Caco-2 (cell line): Measurements from ENCODE around the gene NCAPD3. TPM values are rescaled to one million over a fixed set of nuclear protein-coding genes. Genes with fewer than 3 reads are reported as not detected.

Source experiments
- Bru-seq: library from RNA; stranded (reverse); fragments of 400-500 nt; gene quantifications from one replicate; lab custom pipeline; 2021; lab: Mats Ljungman, UMichigan
- BruChase-seq, 2 experiments: library from RNA; stranded (reverse); fragments of 400-500 nt; gene quantifications; one replicate each; lab custom pipeline; 2021; lab: Mats Ljungman, UMichigan
- BruUV-seq: library from RNA; stranded (reverse); fragments of 400-500 nt; replicated peaks from 2 replicates; lab custom pipeline; 2021; lab: Mats Ljungman, UMichigan
- CTCF ChIA-PET: fragments of 300-600 bp; sonication (Branson Sonifier 250); formaldehyde crosslinking; loops from one replicate; lab custom pipeline; 2022; ENCODE audit warnings: antibody characterized with exemption; lab: Charles Lee
- POLR2A ChIA-PET: fragments of 300-600 bp; sonication (Branson Sonifier 250); formaldehyde crosslinking; loops from one replicate; lab custom pipeline; 2022; ENCODE audit warnings: antibody characterized with exemption; lab: Charles Lee
- DNase-seq, 2 experiments: peaks; one replicate each; pipeline versions ENCODE4 v3.0.0 to v3.0.0-alpha.2; 2020 to 2022
- H3K27me3 ChIP-seq: replicated peaks from 2 replicates; pipeline ENCODE4 v1.6.0; 2011; ENCODE audit warnings: low read length; ENCODE audit not compliant: control insufficient read depth, insufficient read depth
- H3K36me3 ChIP-seq: 2 replicates; pipeline ENCODE4 v1.5.1; 2011; ENCODE audit warnings: low read length; ENCODE audit not compliant: control insufficient read depth, insufficient read depth
- H3K4me1 ChIP-seq: fragments of 250-450 bp; sonication (Bioruptor Pico); 2 replicates; pipeline ENCODE4 v1.5.1; 2020; ENCODE audit warnings: mild to moderate bottlenecking
- H3K4me3 ChIP-seq: 2 replicates; pipeline ENCODE4 v1.5.1; 2011; ENCODE audit warnings: low read depth, mild to moderate bottlenecking, control low read depth, low read length
- H3K9me3 ChIP-seq: fragments of 250-450 bp; sonication (Bioruptor Pico); 2 replicates; pipeline ENCODE4 v1.5.1; 2020; ENCODE audit warnings: mild to moderate bottlenecking, moderate library complexity
- H3K27ac Mint-ChIP-seq: one replicate; pipeline ENCODE4 v1.8.0; 2022; ENCODE audit warnings: mixed read lengths; ENCODE audit not compliant: unreplicated experiment
- H3K27me3 Mint-ChIP-seq: one replicate; pipeline ENCODE4 v1.8.0; 2022; ENCODE audit warnings: mixed read lengths; ENCODE audit not compliant: insufficient read depth, unreplicated experiment
- H3K36me3 Mint-ChIP-seq: one replicate; pipeline ENCODE4 v1.8.0; 2022; ENCODE audit warnings: mild to moderate bottlenecking, mixed read lengths; ENCODE audit not compliant: insufficient read depth, unreplicated experiment
- H3K4me1 Mint-ChIP-seq: one replicate; pipeline ENCODE4 v1.8.0; 2022; ENCODE audit warnings: low read depth, mixed read lengths; ENCODE audit not compliant: unreplicated experiment
- H3K4me3 Mint-ChIP-seq: one replicate; pipeline ENCODE4 v1.8.0; 2022; ENCODE audit warnings: mild to moderate bottlenecking, moderate library complexity, mixed read lengths; ENCODE audit not compliant: unreplicated experiment
- H3K9me3 Mint-ChIP-seq: one replicate; pipeline ENCODE4 v1.8.0; 2022; ENCODE audit warnings: mixed read lengths; ENCODE audit not compliant: unreplicated experiment
- CTCF ChIP-seq, 2 experiments: fragments of 200-600 bp in 1 of 2; IDR thresholded peaks; 1 replicate in 1 of 2; 2 replicates in 1 of 2; pipeline versions ENCODE4 v1.5.1 to v1.8.0; 2011 to 2022; ENCODE audit warnings: antibody characterized with exemption in 1 of 2, control low read depth in 1 of 2, inconsistent platforms in 1 of 2, low read depth in 1 of 2, low read length in 1 of 2, mild to moderate bottlenecking in 1 of 2, moderate library complexity in 1 of 2; ENCODE audit not compliant: insufficient read depth in 1 of 2, severe bottlenecking in 1 of 2, unreplicated experiment in 1 of 2
- intact Hi-C: fragments of 100-400 bp; cut with micrococcal nuclease; formaldehyde crosslinking; loops from one replicate; pipeline ENCODE4 v1.10.0; 2022; ENCODE audit not compliant: unreplicated experiment
- long read RNA-seq: library from polyadenylated mRNA; stranded (forward); transcript quantifications from one replicate; pipeline ENCODE4 v2.0.0, GENCODE V29; 2022
- total RNA-seq: library from RNA; stranded (reverse); gene quantifications from 2 replicates; pipeline ENCODE4 v1.2.3, GENCODE V29; 2022

Gene NCAPD3
- total RNA-seq (97.8 and 108 TPM in 2 replicates), Bru-seq, nascent RNA (percentile 90 among the genes with signal in this experiment), BruChase-seq, experiment 1, labeled RNA remaining after a 2-hour chase (percentile 89 among the genes with signal in this experiment), BruChase-seq, experiment 2, labeled RNA remaining after a 6-hour chase (percentile 91 among the genes with signal in this experiment)
- long read RNA-seq, full-length matches to known transcripts: 56 of 99 reads
- long read RNA-seq, partial matches to known transcripts: 23 of 99 reads
- long read RNA-seq, other reads (novel, unspliced or antisense): 20 of 99 reads

DNA sequence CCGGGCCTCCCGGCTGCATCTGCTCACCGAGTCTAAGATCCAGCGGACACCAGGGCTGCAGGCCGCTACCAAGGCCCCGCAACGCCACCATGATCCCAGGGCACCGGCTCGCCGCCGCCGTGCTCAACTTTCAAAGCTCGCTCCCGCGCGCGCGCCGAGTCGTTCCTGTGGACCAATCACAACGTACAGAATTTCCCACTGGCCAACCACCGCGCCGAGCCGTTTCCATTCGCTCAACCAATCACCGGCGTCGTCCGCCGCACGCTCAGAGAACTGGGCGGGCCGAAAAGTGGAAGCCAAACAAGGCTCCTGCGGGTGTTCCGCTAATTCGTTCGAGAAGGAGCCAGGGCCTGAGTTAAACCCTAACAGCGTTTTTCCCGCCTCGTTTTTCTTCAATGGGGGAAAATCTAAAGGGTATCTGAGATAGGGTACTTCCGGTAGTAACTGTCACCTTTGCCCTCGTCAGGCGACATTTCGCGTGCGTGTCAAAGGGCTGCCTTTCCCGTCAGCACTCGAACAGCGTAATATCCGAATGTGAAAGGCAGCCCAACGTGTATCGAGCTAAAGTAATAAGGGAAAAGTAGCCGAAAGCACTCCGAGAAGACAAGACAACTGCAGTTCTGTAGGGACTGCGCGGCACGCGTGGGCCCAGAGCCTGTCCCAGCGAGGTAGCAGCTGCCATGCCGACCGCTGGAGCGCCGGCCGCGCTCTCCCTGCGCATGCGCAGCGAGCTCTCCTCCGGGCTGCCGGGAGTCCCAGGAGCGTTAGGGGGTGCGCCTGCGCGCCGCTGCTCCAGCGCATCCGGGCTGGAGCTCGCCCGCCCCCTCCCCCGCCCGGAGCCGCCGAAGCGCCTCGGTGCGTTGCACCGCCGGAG is at the start of gene NCAPD3, which contains the start of gene VPS26B:
NCAPD3 (minus strand) TSS at position 132 of the 874 bp plus-strand sequence; CDS start at position 91, 41 bp downstream.
VPS26B (plus strand) TSS at position 836 of the 874 bp plus-strand sequence. CDS start 452 bp downstream, outside the sequence.
- Mint-ChIP-seq H3K27ac (peak within 1 kb of the TSS; percentile 66), H3K9me3 (no peaks in the 10 kb centered on the region), H3K4me3 (peak within 1 kb of the TSS; percentile 84), H3K36me3 (peaks cover 23% of the 10 kb centered on the region), H3K4me1 (peaks cover 11% of the 10 kb centered on the region), H3K27me3 (no peaks in the 10 kb centered on the region)
- H3K4me3 ChIP-seq: peak within 1 kb of the TSS; percentile 76
- peak; percentile 99 for DNase-seq
- no peaks in the 10 kb centered on the region for H3K9me3 ChIP-seq
- no peak for TF ChIP-seq CTCF (IDR thresholded peaks at IDR 0.05; ENCODE audit: insufficient read depth in 1 of 2, low read depth in 1 of 2, low read length in 1 of 2, severe bottlenecking in 1 of 2, unreplicated experiment in 1 of 2)
- no peaks in the 10 kb centered on the region for H3K36me3 ChIP-seq
- H3K27me3 ChIP-seq: no peaks in the 10 kb centered on the region
- intact Hi-C loops: loop anchor here (1.0 to 2.0 kb wide), 2 partner anchors 21 to 29 kb away; partner anchors contain the start of genes ACAD8 and THYN1
- CTCF ChIA-PET: interaction anchor here (0.5 to 2.8 kb wide), 7 partner anchors 12 to 174 kb away, joined by 3 to 14 read pairs (median 4); partner anchors contain the start of genes ACAD8, GLB1L3 and THYN1
- POLR2A ChIA-PET: interaction anchor here (0.6 to 1.7 kb wide), 9 partner anchors 21 to 747 kb away, joined by 3 to 9 read pairs (median 3); partner anchors contain the start of gene ACAD8
- BruUV-seq: no TSS peak
- peaks cover 19% of the 10 kb centered on the region for H3K4me1 ChIP-seq

DNA sequence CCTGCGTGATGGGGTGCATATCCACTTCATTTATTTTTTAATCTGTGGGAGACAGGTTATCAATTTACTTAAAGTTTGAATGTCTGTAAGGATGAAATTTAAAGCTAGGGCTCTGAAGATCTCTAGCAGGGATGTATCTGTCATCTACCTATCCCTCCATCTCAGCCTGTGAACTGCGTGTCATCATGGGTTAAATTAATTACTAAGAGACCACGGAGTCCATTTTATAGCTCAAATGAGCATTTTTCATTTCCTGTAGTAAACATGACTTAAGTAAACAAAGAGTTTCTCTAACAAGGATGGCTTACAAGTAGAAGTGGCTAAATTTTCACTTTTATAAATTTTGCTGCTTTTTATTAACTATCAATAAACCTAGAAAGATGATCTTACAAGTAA is 49.5 kb upstream of the NCAPD3 start:
- Mint-ChIP-seq H3K27me3 (peaks cover 18% of the 10 kb centered on the region), H3K4me3 (no peak overlapping the region), H3K4me1 (peaks cover 10% of the 10 kb centered on the region), H3K27ac (no peak overlapping the region), H3K9me3 (no peaks in the 10 kb centered on the region), H3K36me3 (peaks cover 4% of the 10 kb centered on the region)
- H3K36me3 ChIP-seq: no peaks in the 10 kb centered on the region
- no peaks in the 10 kb centered on the region for H3K9me3 ChIP-seq
- intact Hi-C loops: loop anchor here (2.0 to 10.0 kb wide), 2 partner anchors 57 to 301 kb away; partner anchors contain the start of gene GLB1L2
- POLR2A ChIA-PET: interaction anchor here (0.6 kb wide), 1 partner anchor 565 kb away, joined by 4 read pairs; no protein-coding TSS in a partner anchor
- peaks cover 5% of the 10 kb centered on the region for H3K27me3 ChIP-seq
- CTCF ChIA-PET: interaction anchor here (2.0 kb wide), 1 partner anchor 12 kb away, joined by 6 read pairs; no protein-coding TSS in a partner anchor
- H3K4me3 ChIP-seq: no peak overlapping the region
- TF ChIP-seq CTCF (IDR thresholded peaks at IDR 0.05; ENCODE audit: insufficient read depth in 1 of 2, low read depth in 1 of 2, low read length in 1 of 2, severe bottlenecking in 1 of 2, unreplicated experiment in 1 of 2): no peak
- peaks cover 10% of the 10 kb centered on the region for H3K4me1 ChIP-seq
- BruUV-seq: no TSS peak
- no peak for DNase-seq
